HFFc6 (cell line): ENCODE measurements around the gene CA14. TPM values are rescaled to one million over a fixed set of nuclear protein-coding genes. Genes with fewer than 3 reads are reported as not detected.
"Not testable (repeated sequence)": the region's sequence is repeated elsewhere in the genome, so short reads cannot be mapped to it uniquely, and the experiment has no call there.

ENCODE experiments used
- DNase-seq: peaks from one replicate; pipeline ENCODE4 v3.0.0-alpha.2; 2018
- H3K27ac Mint-ChIP-seq: 2 replicates; pipeline ENCODE4 v1.8.0; 2020; ENCODE audit warnings: mild to moderate bottlenecking, mixed read lengths
- H3K27me3 Mint-ChIP-seq: 2 replicates; pipeline ENCODE4 v1.8.0; 2021; ENCODE audit warnings: mild to moderate bottlenecking, moderate library complexity, mixed read lengths; ENCODE audit not compliant: insufficient read depth
- H3K36me3 Mint-ChIP-seq: 2 replicates; pipeline ENCODE4 v1.8.0; 2021; ENCODE audit warnings: low read depth, mixed read lengths
- H3K4me1 Mint-ChIP-seq: 2 replicates; pipeline ENCODE4 v1.8.0; 2020; ENCODE audit warnings: low read depth, mixed read lengths
- H3K4me3 Mint-ChIP-seq: 2 replicates; pipeline ENCODE4 v1.8.0; 2020; ENCODE audit warnings: mild to moderate bottlenecking, moderate library complexity, mixed read lengths
- H3K9me3 Mint-ChIP-seq: 2 replicates; pipeline ENCODE4 v1.8.0; 2020; ENCODE audit warnings: mild to moderate bottlenecking, mixed read lengths
- total RNA-seq, 6 experiments: library from RNA; stranded (reverse); fragmentation: NEBNext Ultra II Directional; extraction: Animal tissue kit (Norgen Biotek cat#: 25700); gene quantifications; 2 replicates in 1 of 6; 3 replicates in 5 of 6; pipeline ENCODE4 v1.2.3, GENCODE V29; 2021
- TF ChIP-seq, protein P1 (sequence below): fragments of 200-600 bp; sonication (generic); IDR thresholded peaks from 2 replicates; pipeline ENCODE4 v1.5.0; 2021; ENCODE audit warnings: antibody characterized with exemption, mild to moderate bottlenecking

The CA14 gene
- total RNA-seq, 6 experiments from 2014 or later: not detected

DNA sequence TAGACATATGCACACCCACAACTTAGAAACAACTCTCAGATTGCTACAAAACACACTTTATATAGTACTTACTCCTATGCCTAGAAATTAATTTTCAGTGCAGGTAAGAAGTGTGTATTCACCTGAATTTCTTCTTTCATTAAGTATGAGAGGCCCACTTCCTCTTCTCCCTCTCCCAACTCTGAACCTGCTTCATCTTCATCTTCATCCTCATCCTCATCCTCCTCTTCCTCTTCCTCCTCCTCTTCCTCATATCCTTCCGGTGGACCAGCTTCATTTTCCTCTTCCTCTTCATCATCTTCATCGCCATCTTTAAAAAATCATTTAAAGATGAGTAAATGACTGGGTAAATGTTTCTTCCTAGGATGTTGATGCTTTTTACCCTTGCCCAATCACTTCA lies 31.1 kb upstream of the CA14 start:
- H3K27me3 Mint-ChIP-seq: no peaks in the 10 kb centered on the region
- no peak overlapping the region for H3K4me3 Mint-ChIP-seq
- H3K36me3 Mint-ChIP-seq: peaks cover 37% of the 10 kb centered on the region
- no peaks in the 10 kb centered on the region for H3K4me1 Mint-ChIP-seq
- H3K9me3 Mint-ChIP-seq: no peaks in the 10 kb centered on the region
- TF ChIP-seq, protein P1, sequence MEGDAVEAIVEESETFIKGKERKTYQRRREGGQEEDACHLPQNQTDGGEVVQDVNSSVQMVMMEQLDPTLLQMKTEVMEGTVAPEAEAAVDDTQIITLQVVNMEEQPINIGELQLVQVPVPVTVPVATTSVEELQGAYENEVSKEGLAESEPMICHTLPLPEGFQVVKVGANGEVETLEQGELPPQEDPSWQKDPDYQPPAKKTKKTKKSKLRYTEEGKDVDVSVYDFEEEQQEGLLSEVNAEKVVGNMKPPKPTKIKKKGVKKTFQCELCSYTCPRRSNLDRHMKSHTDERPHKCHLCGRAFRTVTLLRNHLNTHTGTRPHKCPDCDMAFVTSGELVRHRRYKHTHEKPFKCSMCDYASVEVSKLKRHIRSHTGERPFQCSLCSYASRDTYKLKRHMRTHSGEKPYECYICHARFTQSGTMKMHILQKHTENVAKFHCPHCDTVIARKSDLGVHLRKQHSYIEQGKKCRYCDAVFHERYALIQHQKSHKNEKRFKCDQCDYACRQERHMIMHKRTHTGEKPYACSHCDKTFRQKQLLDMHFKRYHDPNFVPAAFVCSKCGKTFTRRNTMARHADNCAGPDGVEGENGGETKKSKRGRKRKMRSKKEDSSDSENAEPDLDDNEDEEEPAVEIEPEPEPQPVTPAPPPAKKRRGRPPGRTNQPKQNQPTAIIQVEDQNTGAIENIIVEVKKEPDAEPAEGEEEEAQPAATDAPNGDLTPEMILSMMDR: no peak
- no peak overlapping the region for H3K27ac Mint-ChIP-seq
- no peak for DNase-seq

DNA sequence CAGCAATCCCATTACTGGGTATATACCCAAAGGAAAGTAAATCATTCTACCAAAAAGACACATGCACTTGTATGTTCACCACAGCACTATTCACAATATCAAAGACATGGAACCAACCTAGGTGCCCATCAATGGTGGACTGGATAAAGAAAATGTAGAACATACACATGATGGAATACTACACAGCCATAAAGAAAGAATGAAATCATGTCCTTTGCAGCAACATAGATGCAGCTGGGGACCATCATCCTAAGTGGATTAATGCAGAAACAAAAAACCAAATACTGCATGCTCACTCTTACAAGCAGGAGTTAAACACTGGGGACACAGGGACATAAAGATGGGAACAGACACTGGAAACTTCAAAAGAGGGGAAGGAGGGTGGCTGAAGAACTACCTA lies 30.3 kb upstream of the CA14 start:
- Mint-ChIP-seq H3K4me1 (no peaks in the 10 kb centered on the region), H3K27me3 (no peaks in the 10 kb centered on the region), H3K4me3 (no peak overlapping the region), H3K27ac (no peak overlapping the region; the same call in 1 of the 2 replicates), H3K9me3 (no peaks in the 10 kb centered on the region), H3K36me3 (peaks cover 37% of the 10 kb centered on the region)
- TF ChIP-seq, protein P1: no peak
- DNase-seq: no peak

DNA sequence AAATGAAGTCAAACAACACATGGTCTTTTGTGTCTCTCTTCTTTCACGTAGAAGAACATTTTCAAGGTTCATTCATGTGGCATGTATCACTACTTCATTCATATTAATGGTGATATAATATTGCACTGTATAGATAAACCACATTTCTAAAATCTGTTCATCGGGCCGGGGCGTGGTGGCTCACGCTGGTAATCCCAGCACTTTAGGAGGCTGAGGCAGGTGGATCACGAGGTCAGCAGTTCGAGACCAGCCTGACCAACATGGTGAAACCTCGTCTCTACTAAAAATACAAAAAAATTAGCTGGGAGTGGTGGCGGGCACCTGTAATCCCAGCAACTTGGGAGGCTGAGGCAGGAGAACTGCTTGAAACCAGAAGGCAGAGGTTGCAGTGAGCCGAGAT lies 29.3 kb upstream of the CA14 start:
- H3K4me1 Mint-ChIP-seq, DNase-seq, H3K27me3 Mint-ChIP-seq, H3K27ac Mint-ChIP-seq, H3K4me3 Mint-ChIP-seq, H3K9me3 Mint-ChIP-seq: not testable (repeated sequence)
- H3K36me3 Mint-ChIP-seq: peaks cover 33% of the 10 kb centered on the region

DNA sequence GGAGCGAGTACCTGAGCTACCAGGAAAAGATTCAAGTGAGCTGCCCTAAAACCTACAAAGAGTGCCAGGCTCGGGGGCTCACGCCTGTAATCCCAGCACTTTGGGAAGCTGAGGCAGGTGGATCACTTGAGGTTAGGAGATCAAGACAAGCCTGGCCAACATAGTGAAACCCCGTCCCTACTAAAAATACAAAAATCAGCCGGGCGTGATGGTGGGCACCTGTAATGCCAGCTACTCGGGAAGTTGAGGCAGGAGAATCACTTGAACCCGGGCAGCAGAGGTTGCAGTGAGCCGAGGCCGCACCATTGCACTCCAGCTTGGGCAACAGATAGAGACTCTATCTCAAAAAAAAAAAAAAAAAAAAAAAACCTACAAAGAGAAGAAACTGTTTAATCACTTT lies 24.7 kb upstream of the CA14 start:
- H3K4me3 Mint-ChIP-seq, H3K9me3 Mint-ChIP-seq, DNase-seq, H3K36me3 Mint-ChIP-seq, H3K27me3 Mint-ChIP-seq: not testable (repeated sequence)
- Mint-ChIP-seq H3K4me1 (peaks cover 15% of the 10 kb centered on the region), H3K27ac (peak overlapping the region; percentile 93)

DNA sequence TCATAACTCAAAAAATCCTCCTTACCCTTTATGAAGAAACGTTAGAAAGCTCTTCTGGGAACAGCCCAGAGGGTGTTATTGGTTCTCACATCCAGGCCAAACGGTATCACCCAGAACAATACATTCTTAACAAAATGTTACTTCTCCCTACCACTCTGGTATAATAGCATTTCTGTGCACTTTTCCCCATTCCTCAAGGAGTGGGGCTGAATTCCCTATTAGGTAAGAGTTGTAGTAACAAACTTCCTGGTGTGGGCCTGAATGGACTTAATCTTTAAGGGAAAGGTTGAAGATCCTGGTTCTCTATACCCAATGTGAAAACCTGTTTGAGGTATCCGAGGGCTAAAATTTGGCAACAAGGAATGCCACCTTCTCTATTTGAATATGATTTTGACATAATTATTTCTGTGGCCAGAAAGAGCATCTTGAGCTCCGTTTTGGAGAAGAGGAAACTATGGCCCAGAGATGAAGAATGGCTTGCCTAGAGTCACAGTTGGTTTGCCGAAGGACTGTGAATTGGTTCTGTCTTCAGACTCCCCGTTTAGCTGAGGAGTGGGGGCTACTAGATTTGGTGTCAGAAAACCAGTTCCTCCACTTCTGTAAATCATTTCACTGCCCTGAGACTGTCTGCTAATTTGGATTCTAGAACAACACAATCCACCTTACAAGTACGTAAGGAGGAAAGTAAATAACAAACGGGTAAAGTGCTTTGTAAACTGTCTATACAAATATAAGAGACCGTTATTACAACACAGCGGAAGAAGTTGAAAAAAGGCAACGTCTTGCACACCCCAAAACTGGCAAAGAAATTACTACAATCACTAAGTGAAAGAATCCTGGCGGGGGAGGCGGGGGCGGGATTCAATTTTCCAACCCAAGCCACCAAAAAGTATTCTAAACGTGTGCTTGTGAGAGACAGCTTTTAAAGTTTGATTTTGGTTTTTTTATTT lies 23.9 kb upstream of the CA14 start:
- peak overlapping the region; percentile 93 for H3K27ac Mint-ChIP-seq
- TF ChIP-seq, protein P1: no peak
- no peak for DNase-seq

DNA sequence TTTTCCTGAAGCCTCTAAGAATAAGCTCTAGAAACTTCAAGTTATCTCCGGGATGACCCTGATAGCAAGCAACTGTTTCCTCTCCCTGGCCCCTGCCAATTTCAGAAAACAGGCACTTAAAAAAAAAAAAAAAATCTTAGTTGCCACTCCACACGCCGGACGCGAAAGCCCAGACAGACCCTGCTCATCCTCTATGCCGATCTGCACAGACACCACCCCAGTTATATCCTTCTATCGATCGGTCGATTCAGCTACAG lies 23.3 kb upstream of the CA14 start:
- H3K4me1 Mint-ChIP-seq: peaks cover 15% of the 10 kb centered on the region
- H3K9me3 Mint-ChIP-seq: no peaks in the 10 kb centered on the region
- TF ChIP-seq, protein P1: no peak
- DNase-seq: peak; percentile 1
- H3K36me3 Mint-ChIP-seq: no peaks in the 10 kb centered on the region
- no peaks in the 10 kb centered on the region; the same call in 1 of the 2 replicates for H3K27me3 Mint-ChIP-seq
- peak overlapping the region; percentile 93 for H3K27ac Mint-ChIP-seq
- H3K4me3 Mint-ChIP-seq: no peak overlapping the region

More for the DNA sequence above, 23.9 kb upstream of the CA14 start:
- no peak overlapping the region; the same call in 1 of the 2 replicates for H3K4me3 Mint-ChIP-seq
- peaks cover 15% of the 10 kb centered on the region for H3K4me1 Mint-ChIP-seq
- peaks cover 5% of the 10 kb centered on the region for H3K36me3 Mint-ChIP-seq
- no peaks in the 10 kb centered on the region for H3K9me3 Mint-ChIP-seq
- no peaks in the 10 kb centered on the region; the same call in 1 of the 2 replicates for H3K27me3 Mint-ChIP-seq
